ENCODE data around the gene DIO3.
"Not testable (repeated sequence)": the region's sequence is repeated elsewhere in the genome, so short reads cannot be mapped to it uniquely, and the experiment has no call there.

Gene DIO3

GRCh38 chr14:101559250-101559623 is 2.1 kb upstream of the DIO3 start:
- DNase-seq (no peak), ATAC-seq (no peak)

- no peak for ATAC-seq
- DNase-seq: no peak
Observed at GRCh38 chr14:101559624-101560533, 1.4 kb upstream of the DIO3 start.

- DNase-seq (no peak), ATAC-seq (no peak)
Observed at GRCh38 chr14:101560534-101561113, 671 bp upstream of the DIO3 start.

GRCh38 chr14:101561897-101562490 is 699 bp downstream of the DIO3 start:
- DNase-seq (no peak), ATAC-seq (no peak)

GRCh38 chr14:101562659-101563351 is 1.5 kb downstream of the DIO3 start:
- ATAC-seq (no peak), DNase-seq (no peak)

- no peak for ATAC-seq
- no peak for DNase-seq
Observed at GRCh38 chr14:101563352-101563653, 2.0 kb downstream of the DIO3 start.

GRCh38 chr14:101563654-101564443 is 2.6 kb downstream of the DIO3 start:
- DNase-seq: no peak
- no peak for ATAC-seq

GRCh38 chr14:101564444-101564776 is 3.1 kb downstream of the DIO3 start:
- DNase-seq (no peak), ATAC-seq (no peak)

GRCh38 chr14:101564819-101565698 is 3.8 kb downstream of the DIO3 start:
- DNase-seq (no peak), ATAC-seq (no peak)

- ATAC-seq (no peak), DNase-seq (no peak)
Observed at GRCh38 chr14:101567252-101567651, 6.0 kb downstream of the DIO3 start.

GRCh38 chr14:101571004-101571403 is 9.7 kb downstream of the DIO3 start:
- no peak for DNase-seq

GRCh38 chr14:101572526-101572925 is 11.2 kb downstream of the DIO3 start:
- not testable (repeated sequence) for DNase-seq, ATAC-seq

More at GRCh38 chr14:101571004-101571403, 9.7 kb downstream of the DIO3 start:
- no peak for ATAC-seq

- DNase-seq: no peak
- ATAC-seq: no peak
Observed at GRCh38 chr14:101573289-101573688, 12.0 kb downstream of the DIO3 start.

- no peak for DNase-seq
Observed at GRCh38 chr14:101575581-101575980, 14.3 kb downstream of the DIO3 start.

GRCh38 chr14:101577221-101577909 is 16.1 kb downstream of the DIO3 start:
- ATAC-seq: no peak

More at GRCh38 chr14:101575581-101575980, 14.3 kb downstream of the DIO3 start:
- no peak for ATAC-seq

GRCh38 chr14:101578489-101578888 is 17.2 kb downstream of the DIO3 start:
- ATAC-seq (no peak), DNase-seq (no peak)

More at GRCh38 chr14:101577221-101577909, 16.1 kb downstream of the DIO3 start:
- DNase-seq: no peak

- ATAC-seq: no peak
- no peak for DNase-seq
Observed at GRCh38 chr14:101579372-101580080, 18.2 kb downstream of the DIO3 start.

- DNase-seq: no peak
- no peak for ATAC-seq
Observed at GRCh38 chr14:101581806-101582205, 20.5 kb downstream of the DIO3 start.

GRCh38 chr14:101582294-101582693 is 21.0 kb downstream of the DIO3 start:
- ATAC-seq (no peak), DNase-seq (no peak)
